NCI-H524 (cell line): Measurements from ENCODE around the gene SMU1.
A peak's percentile ranks its signal among the peaks of the same experiment; 100 is the strongest.
"Not testable (repeated sequence)": the region's sequence is repeated elsewhere in the genome, so short reads cannot be mapped to it uniquely, and the experiment has no call there.

ENCODE experiments used
- DNase-seq, 2 experiments: peaks; one replicate each; lab custom pipeline; 2025; lab: John Stamatoyannopoulos, UW

Gene SMU1

DNA sequence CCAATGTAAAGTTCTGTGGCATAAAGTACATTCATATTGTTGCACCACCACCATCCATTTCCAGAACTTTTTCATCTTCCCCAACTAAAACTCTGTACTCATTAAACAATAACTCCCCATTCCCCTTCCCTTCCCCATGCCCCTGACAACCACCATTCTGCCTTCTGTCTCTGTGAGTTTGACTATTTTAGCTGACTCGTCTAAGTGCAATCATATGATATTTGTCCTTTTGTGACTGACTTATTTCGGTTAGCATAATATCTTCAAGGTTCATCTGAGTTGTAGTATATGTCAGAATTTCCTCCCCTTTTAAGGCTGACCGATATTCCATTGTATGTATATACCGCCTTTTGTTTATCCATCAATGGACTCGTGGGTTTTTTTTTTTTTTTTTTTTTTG, 29.0 kb upstream of the SMU1 start:
- DNase-seq, result no peak

- no peak for DNase-seq
These were observed 27.9 kb upstream of the SMU1 start for GRCh38 chr9:33104401-33104800.

GRCh38 chr9:33103501-33104281, 27.2 kb upstream of the SMU1 start:
- DNase-seq, result no peak

GRCh38 chr9:33102551-33103210, 26.2 kb upstream of the SMU1 start:
- DNase-seq, result no peak

GRCh38 chr9:33101104-33101951, 24.9 kb upstream of the SMU1 start:
- DNase-seq, result no peak

- no peak for DNase-seq
These were observed 23.3 kb upstream of the SMU1 start for GRCh38 chr9:33099754-33100153.

- DNase-seq, result no peak
These were observed 20.7 kb upstream of the SMU1 start for GRCh38 chr9:33097192-33097591.

- DNase-seq, result no peak
These were observed 16.2 kb upstream of the SMU1 start for GRCh38 chr9:33092634-33093033.

- not testable (repeated sequence) for DNase-seq
These were observed 9.2 kb upstream of the SMU1 start for GRCh38 chr9:33085672-33086071.

DNA sequence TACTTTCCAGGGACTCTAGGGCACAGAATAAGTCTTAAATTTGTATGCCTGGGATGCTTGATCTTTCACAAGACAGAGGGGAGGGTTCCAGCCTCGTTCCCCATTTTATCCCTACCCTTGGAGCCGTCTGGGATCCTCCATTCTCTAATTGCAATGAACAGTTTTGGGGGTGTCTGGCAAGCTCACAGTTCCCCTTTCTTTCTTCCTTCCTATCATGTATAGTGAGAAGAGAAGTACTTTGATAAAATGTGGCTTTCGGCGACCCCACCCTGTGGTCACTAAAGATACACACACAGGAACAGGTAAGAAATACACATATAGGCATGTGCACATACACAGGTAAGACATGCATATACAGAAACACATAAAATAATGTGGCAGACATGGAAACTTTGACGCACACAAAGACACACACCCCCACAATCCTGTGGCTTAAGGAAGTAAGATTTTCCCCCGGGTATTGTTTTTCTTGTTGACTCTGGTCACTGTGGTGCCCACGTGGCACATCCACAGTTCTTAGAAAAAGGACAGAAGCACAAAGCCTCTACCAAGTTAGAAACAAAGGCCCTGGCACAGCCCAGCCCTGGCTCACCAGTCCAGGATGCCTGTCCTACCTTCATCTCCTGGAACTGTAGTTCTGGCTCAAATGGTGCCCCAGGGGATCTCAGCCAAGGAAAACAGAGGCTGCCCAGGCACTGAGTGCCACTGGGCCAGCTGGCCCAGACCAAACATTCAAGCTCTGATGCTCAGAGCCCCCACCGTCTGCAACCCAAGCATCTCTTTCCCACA, 6.3 kb upstream of the SMU1 start:
- DNase-seq, result no peak

DNA sequence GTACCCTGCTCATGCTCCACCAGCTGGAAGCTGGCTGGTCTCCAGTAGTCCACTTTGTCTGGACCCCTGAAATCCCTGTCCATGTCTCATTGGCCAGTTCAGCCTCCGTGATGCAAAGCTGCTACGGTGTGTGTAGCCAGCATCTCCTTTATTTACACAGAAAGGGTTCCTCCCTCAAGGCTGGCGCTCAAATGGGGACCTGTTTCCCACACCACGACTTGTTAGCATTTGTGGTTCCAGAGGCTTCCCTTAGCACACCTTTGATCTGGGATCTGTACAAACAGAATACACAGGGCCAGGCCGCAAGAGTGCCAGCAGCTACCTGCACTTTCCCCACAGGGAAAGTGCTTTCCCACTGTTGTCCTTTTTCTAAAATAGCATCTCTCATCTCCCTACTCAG, 5.7 kb upstream of the SMU1 start:
- DNase-seq, result no peak

DNA sequence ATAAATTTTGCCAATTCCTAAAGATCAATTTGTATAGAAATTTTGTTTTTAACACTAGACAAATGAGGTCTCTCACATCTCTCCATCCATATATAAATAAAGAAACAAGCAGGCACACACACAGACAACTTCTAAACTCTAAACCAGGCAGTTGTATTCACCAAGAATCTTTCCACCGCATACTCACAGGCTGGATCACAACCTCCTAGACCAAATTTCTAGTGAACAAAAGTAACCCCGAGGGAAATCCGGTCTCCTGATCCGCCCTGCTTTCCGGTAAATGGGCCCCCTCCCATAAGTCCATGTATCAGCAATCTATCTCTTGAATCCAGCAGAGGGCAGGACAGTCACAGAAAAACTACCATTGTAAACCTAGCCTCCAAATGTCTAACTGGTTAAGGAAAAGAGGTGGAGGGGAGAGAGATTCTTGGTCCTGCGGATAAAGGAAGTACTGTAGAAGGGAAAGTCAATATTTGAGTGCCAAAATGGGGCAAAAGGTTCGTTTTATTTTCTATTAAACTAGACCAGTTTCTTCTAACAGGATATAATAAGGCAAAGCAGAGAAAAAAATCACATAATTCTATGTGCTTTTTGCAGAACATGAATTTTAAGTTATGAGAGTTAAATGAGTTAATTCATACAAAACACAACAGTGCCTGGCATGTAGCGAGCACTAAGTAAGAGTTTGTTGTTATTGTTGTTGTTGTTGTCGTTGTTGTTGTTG, 4.8 kb upstream of the SMU1 start:
- peak; percentile 73 to 79 for DNase-seq

DNA sequence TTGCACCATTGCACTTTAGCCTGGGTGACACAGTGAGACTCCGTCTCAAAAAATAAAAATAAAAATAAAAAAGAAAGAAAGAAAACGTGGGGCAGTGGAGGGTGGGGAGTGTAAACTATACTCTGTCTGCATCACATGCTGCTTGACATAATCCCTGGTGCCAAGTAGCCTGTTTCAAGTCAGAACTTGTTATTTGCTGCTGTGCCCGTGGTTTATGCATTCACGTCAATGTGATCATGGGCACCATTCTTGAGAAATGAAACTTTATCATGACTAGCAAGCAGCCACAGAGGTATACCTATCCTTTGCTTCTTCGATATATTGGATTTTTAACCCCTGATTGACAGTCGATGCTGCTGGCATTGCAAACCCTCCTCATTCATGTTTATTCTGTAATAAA, 4.1 kb upstream of the SMU1 start:
- peak in 1 of 2 experiments; percentile 3 for DNase-seq

GRCh38 chr9:33068991-33069390, 7.5 kb downstream of the SMU1 start:
- no peak for DNase-seq

DNA sequence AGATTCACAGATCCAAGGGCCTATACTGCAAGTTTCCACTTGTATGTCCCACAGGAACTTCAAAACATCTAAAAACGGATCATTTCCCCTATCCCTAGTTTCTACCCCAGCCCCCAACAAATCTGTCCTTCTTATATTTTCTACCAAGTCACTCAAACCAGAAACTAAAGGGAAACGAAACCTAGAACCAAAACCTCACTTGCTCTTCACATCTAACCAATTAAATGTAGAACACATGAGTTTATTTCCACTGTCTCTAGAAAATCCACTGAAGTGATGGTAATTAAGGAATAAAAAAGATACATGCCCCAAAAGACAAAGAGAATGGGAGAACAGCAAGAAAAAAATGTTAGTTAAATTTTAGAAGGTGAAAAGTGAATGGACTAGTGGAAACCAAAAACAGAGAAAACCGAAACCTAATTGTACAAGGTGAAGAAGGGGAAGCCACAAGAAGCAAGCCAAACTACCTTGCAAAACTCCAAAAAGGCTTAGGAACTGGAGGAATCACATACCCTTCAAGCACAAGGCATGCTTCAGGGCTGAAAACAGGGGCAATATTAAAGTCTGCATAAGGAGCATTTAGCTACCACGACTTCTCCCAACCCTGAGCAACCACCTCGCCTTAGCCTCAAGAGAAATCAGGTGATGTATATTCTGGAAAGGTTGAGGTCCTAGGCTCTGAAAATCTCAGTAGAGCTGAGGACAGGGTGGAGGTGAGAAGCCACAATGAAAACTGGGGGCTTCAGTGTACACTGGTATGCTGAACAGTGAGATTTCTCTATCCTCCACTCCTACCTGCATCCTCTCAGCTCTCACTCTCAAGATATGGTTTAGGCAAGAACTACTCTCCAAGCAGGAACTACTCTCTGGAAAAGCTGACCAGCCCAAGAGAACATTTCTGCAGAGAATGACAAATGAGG, 11.1 kb downstream of the SMU1 start:
- DNase-seq, result no peak

DNA sequence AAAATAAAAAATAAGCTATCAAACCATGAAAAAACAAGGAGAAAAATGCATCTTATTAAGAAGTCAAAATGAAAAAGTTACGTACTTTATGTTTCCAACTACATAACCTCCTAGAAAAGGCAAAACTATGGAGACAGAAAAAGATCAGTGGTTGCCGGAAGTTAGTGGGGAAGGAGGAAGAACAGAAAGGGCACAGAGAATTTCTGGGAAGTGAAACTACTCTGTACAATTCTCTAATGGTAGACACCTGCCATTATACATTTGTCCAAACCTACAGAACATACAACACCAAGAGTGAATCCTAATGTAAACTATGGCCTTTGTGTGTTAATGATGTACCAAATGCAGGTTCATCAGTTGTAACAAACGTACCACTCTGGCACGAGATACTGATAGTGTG, 25.3 kb downstream of the SMU1 start:
- no peak for DNase-seq

- no peak for DNase-seq
These were observed 26.7 kb downstream of the SMU1 start for GRCh38 chr9:33049680-33050361.

- DNase-seq, result no peak
These were observed 28.4 kb downstream of the SMU1 start for GRCh38 chr9:33048054-33048465.

DNA sequence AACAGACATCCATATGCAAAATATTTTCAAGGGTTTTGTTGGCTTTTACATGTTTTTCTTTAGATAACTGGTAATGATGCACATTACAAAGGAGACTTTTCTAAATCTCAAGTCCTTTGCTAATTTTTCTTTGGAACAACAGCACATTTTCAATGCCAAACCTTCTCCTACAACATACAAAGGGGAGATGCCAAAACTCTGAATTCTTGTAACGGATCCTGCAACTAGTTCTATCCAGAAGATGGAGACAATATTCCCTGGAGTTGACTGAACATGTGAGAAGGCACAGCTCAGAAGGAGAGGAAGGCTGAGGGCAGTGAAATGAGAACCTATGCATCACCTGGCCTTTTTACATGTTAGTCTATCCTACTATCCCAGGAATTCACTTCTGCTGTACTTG, 30.4 kb downstream of the SMU1 start:
- no peak for DNase-seq
